Fibroblast of villous mesenchyme (primary cell): ENCODE measurements around the gene DDHD1. TPM values are rescaled to one million over a fixed set of nuclear protein-coding genes. Genes with fewer than 3 reads are reported as not detected.

Experiments used
- DNase-seq: peaks from one replicate; pipeline ENCODE4 v3.0.0-alpha.2; 2010; ENCODE audit warnings: low read depth
- H3K4me3 ChIP-seq: 2 replicates; pipeline ENCODE4 v1.5.1; 2011; ENCODE audit warnings: low read depth, mild to moderate bottlenecking, low read length
- total RNA-seq: library from RNA; depleted of rRNA; stranded (reverse); fragments of >200 nt; gene quantifications from 2 replicates; pipeline ENCODE4 v1.2.3, GENCODE V29; 2012
- TF ChIP-seq, protein P1 (sequence below): IDR thresholded peaks from 2 replicates; pipeline ENCODE4 v1.5.1; 2012; ENCODE audit warnings: low read depth, mild to moderate bottlenecking, low read length; ENCODE audit not compliant: insufficient read depth

The DDHD1 gene
- total RNA-seq, 1 donor, result 42.7 TPM

DNA sequence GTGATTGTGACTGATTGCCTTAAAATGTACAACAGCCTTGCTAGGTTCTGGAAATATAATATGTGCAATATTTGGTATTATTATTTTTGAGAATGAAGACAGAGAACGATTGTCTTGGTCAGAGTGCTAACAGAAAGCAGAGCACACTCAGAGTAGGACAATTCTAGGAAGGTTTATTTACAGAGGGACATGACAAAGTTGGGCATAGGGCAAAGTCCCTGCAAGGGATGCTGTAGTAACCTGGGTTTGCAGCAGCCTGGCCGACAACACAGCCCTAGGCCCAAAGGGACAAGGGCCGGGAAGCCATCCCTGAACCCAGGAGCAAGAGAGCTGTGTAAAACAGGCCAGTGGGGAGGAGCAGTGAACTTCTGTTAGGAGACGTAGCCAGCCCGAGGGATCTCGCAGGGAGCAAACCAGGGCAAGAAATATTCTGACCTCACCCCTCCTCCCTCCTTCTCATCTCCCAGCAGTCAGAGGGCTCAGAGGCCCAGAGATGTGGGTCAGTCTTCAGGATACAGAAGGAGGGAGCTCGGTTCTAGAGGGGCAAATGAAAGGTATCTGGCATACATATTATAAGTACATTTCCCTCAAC lies 151.2 kb downstream of the DDHD1 start:
- TF ChIP-seq, protein P1, sequence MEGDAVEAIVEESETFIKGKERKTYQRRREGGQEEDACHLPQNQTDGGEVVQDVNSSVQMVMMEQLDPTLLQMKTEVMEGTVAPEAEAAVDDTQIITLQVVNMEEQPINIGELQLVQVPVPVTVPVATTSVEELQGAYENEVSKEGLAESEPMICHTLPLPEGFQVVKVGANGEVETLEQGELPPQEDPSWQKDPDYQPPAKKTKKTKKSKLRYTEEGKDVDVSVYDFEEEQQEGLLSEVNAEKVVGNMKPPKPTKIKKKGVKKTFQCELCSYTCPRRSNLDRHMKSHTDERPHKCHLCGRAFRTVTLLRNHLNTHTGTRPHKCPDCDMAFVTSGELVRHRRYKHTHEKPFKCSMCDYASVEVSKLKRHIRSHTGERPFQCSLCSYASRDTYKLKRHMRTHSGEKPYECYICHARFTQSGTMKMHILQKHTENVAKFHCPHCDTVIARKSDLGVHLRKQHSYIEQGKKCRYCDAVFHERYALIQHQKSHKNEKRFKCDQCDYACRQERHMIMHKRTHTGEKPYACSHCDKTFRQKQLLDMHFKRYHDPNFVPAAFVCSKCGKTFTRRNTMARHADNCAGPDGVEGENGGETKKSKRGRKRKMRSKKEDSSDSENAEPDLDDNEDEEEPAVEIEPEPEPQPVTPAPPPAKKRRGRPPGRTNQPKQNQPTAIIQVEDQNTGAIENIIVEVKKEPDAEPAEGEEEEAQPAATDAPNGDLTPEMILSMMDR, result no peak
- no peak overlapping the region for H3K4me3 ChIP-seq
- no peak for DNase-seq

DNA sequence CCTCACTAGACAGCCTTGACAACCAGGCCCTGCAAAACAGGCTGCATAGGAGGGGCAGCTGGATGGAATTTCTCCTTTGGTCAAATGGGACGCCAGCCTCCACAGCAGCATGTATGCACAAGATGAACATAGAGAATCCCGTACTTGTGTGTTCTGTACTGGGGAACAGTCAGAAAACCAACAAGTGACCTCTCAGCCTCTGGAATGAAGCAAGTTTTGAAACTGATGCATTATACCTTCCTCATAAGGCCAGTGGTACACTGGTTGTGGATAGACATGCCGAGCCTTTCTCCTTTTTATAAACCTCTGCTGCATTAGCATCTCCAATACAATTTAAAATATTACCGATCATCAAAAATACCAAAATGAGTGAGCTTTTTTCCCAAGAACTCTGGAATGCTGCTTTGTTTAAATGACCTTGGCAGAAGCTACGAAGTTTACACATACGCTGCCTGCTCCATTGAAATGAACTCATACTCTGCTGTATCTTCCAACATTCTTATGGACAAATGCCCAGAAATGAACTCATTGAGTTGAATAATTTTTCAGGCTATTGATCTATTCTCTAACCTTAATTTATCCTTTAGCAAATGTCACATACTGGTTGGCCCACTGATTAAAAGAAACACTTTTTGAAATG lies 154.6 kb downstream of the DDHD1 start:
- TF ChIP-seq, protein P1, result no peak
- no peak overlapping the region for H3K4me3 ChIP-seq
- peak; percentile 79 for DNase-seq

DNA sequence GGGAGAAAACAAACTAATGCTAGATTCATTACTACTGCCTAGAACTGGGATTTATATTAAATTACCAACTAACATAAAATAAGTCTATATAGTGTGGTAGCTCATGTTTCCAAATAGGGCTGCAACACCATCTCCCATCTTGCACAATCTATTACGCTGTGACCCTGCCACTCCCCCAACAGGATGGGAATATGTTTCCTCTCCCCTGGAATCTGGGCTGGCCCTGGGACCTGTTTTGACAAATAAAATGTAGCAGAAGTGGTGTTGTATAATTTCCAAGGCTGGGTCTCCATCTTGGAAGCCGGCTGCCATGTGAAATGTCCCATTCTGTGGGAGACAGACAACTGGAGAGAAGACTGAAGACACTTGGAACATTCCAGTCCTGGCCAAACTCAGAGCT lies 156.6 kb downstream of the DDHD1 start:
- DNase-seq, result peak; percentile 51
- H3K4me3 ChIP-seq, result no peak overlapping the region
- TF ChIP-seq, protein P1, result no peak

DNA sequence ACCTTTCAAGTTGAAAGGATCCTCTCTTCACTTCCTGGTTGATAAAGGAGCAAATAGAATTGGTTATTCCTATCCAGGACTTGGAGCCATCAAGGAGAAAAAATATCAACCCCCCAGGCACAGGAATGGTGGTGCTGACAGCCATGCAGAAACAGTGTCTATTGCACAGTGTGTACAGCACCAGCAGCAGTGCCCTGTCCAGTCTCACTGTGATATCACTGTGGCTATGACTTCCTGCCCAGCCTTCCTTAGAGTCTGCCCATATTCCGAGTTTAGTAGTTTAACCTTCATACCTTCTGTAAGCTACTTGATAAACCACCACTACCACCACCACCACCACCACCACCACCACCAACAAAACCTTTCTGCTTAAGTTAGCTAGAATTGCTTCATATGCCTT lies 157.1 kb downstream of the DDHD1 start:
- no peak overlapping the region for H3K4me3 ChIP-seq
- DNase-seq, result no peak
- TF ChIP-seq, protein P1, result no peak

DNA sequence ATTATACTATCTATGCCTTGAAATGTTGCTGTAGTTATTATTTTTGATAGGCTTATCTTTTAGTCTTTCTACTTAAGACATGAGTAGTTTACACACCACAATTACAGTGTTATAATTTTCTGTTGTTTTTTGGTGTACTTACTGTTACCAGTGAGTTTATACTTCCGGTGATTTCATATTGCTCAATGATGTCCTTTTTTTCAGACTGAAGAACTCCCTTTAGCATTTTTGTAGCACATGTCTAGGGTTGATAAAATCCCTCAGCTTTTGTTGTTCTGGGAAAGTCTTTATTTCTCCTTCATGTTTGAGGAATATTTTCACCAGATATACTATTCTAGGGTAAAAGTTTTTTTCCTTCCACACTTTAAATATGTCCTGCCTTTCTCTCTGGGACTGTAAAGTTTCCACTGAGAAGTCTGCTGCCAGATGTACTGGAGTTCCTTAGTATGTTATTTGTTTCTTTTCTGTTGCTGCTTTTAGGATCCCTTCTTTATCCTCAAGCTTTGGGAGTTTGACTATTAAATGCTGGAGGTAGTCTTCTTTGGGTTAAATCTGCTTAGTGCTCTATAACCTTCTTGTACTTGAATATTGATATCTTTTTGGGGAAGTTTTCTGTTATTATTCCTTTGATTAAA lies 160.8 kb downstream of the DDHD1 start:
- DNase-seq, result peak; percentile 62
- H3K4me3 ChIP-seq, result no peak overlapping the region
- TF ChIP-seq, protein P1, result no peak

DNA sequence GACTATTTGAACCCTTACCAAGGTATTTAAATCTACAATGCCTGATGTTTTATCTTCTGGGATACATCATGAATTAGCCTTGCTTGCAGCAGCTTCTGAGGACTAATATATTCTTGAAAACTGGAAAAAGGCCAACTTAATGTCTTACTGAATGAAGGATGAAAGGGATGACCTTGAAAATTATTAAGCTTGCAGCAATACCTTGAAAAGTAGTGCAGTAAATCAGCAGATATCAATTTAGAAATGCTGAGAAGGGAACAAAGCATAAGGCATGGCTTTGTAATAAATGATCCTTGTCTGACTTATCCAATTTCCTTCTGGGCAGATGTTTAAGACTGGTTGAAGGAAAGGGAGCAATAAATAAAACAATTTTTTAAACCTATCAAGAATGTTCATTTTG lies 165.0 kb downstream of the DDHD1 start:
- TF ChIP-seq, protein P1, result no peak
- H3K4me3 ChIP-seq, result no peak overlapping the region
- no peak for DNase-seq
